Forelimb muscle (tissue), 1 donor: Measurements from ENCODE around the gene SPEM3. TPM values are rescaled to one million over a fixed set of nuclear protein-coding genes. Genes with fewer than 3 reads are reported as not detected.

ENCODE experiments used
- DNase-seq: peaks from one replicate; pipeline ENCODE4 v3.0.0-alpha.2; 2013; ENCODE audit warnings: low read depth
- polyA plus RNA-seq: library from polyadenylated mRNA; unstranded; fragments of 120-200 nt; gene quantifications from one replicate; pipeline ENCODE4 v1.2.1, GENCODE V29; 2013; ENCODE audit not compliant: insufficient read length

Gene SPEM3
- not detected for polyA plus RNA-seq

GRCh38 chr17:7428557-7428956 is at the start of gene SPEM3:
TSS of gene SPEM3 (plus strand) at chr17:7428857. CDS start at chr17:7428903, 46 bp downstream.
- no peak for DNase-seq

DNA sequence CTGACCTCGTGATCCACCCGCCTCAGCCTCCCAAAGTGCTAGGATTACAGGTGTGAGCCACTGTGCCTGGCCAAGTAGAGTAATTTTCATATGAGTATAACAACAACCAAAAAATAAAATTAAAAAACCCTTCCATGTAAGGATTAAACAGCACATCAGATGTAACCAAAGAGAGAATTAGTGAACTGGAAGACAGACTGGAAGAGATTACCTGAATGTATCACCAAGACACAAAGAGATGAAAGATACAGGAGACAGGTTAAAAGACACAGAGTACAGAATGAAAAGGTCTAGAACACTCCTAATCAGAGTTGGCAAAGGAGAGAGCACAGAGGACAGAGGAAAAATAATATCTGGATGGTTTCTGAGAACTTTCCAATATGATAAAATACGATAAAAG is 49.5 kb upstream of the SPEM3 start:
- no peak for DNase-seq

DNA sequence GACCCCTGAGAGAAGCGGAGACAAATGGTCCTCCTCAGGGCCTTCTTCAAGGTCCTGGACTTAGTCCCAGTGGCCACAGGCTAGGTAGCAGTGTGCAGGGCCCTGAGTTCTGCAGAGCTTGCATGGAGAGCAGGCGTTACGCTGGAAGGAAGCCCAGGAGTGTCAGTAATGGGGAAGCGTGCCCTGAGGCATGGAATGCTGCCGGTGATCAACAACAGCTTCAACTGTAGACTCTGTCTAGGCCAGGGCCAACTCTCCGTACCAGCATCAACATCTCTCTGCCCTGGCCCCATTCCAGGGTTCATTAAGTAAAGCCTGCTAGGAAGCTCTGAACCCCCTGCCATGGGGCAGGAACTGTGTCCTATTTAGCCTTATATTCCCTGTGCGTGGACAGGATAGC is 48.3 kb upstream of the SPEM3 start:
- no peak for DNase-seq

- DNase-seq, result no peak
Observed at GRCh38 chr17:7380855-7381683, 47.6 kb upstream of the SPEM3 start, which contains the start of gene TNK1. TSS of gene TNK1 (plus strand) at chr17:7381089. CDS start at chr17:7382927, 1,838 bp downstream.

DNA sequence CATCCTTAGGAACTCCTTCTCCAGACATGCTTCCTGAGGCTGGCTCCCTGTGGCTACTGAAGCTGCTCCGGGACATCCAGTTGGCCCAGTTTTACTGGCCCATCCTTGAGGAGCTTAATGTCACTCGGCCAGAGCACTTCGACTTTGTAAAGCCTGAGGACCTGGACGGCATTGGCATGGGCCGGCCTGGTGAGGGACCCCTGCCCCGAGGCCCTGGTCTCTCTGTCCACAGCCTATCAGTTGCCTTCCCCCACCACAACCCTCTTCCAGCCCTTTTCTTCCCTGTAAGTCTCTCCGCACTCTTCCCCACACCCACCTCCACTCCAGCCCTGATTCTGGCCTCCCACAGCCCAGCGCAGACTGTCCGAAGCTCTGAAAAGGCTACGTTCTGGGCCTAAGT is 45.8 kb upstream of the SPEM3 start:
- no peak for DNase-seq

GRCh38 chr17:7383371-7383741 is 45.3 kb upstream of the SPEM3 start:
- DNase-seq, result no peak

DNA sequence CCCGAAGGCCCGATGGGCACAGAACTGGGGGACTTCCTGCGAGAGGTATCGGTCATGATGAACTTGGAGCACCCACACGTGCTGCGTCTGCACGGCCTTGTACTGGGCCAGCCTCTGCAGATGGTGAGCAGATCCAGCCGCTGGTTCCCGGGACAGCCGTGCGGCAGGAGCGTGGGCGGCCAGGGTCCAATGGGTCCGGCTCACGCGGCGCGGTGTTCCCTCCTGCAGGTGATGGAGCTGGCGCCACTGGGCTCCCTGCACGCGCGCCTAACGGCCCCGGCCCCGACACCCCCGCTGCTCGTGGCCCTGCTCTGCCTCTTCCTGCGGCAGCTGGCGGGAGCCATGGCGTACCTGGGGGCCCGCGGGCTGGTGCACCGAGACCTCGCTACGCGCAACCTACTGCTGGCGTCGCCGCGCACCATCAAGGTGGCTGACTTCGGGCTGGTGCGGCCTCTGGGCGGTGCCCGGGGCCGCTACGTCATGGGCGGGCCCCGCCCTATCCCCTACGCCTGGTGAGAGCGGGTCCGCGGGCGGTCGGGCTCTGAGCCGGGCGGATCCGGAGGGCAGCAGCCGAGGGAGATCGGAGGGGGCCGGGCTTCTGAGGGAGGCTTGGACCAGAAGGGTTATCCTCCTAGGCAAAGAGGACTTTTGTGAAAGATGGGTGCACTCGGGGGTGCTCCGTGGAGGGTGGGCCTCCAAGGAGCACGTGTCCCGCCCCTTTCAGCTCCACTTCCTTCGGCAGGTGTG is 44.7 kb upstream of the SPEM3 start:
- DNase-seq, result no peak

- no peak for DNase-seq
Observed at GRCh38 chr17:7384489-7385081, 44.1 kb upstream of the SPEM3 start.

DNA sequence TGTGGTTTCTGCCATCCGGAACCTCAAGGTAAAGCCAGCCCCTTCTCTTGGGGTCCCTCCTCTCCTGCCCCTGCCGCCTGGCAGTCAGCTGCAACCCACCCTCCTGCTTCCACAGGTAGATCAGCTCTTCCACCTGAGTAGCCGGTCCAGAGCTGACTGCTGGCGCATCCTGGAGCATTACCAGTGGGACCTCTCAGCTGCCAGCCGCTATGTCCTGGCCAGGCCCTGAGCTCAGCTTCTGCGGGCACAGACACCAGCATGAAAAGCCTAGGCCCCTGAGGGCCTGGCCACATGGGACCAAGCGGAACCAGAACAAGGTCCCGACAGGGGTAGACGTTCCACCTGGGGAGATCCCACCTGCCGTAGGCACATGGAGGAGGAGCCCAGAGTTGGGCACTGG is 39.8 kb upstream of the SPEM3 start:
- no peak for DNase-seq

DNA sequence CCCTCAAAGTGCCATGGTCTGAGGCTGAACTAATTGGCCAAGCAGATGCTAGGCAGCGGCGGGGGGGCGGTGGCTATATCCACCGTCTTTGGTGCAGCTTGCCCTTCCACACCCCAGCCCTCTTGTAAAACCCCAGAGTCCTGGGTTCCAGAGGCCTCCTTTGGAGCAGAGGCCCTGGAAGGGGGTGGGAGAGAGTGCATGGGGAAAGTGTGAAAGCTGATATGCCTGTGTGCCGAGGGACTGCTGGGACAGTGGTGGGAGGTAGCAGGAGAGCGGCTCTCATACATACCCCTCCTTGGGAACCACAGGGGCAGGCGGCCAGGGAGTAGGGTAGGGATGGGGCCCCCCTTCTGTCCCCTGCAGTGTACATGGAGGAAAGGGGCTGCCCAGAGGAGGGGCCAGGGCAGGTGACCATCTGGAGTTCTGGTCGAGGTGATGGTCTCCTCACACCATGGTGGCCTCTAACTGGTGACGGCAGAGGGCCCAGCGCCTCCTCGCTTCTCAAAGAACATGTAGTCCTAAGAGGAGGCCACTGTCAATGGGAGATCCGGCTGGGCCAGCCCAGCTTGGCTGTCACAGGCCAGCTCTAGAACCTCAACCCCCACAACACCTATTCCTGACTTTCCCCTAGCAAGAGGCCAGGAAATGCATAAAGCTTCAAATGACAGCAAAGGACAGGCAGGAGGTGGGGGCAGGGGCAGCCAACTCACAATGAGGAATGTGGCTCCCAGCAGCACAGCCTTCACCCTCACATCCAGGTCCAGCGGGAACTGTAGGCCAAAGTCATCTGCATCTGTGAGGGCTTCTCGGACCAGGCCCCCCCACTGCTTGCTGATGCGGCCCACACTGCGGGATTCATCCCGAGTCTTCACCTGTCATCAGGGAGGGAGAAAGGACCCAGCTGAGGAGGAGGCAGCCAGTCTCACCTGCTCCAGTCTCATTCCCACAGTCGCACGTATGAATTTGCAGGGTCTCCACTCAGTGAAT is 38.4 kb upstream of the SPEM3 start:
- no peak for DNase-seq

GRCh38 chr17:7391307-7391706 is 37.4 kb upstream of the SPEM3 start:
- DNase-seq, result no peak

DNA sequence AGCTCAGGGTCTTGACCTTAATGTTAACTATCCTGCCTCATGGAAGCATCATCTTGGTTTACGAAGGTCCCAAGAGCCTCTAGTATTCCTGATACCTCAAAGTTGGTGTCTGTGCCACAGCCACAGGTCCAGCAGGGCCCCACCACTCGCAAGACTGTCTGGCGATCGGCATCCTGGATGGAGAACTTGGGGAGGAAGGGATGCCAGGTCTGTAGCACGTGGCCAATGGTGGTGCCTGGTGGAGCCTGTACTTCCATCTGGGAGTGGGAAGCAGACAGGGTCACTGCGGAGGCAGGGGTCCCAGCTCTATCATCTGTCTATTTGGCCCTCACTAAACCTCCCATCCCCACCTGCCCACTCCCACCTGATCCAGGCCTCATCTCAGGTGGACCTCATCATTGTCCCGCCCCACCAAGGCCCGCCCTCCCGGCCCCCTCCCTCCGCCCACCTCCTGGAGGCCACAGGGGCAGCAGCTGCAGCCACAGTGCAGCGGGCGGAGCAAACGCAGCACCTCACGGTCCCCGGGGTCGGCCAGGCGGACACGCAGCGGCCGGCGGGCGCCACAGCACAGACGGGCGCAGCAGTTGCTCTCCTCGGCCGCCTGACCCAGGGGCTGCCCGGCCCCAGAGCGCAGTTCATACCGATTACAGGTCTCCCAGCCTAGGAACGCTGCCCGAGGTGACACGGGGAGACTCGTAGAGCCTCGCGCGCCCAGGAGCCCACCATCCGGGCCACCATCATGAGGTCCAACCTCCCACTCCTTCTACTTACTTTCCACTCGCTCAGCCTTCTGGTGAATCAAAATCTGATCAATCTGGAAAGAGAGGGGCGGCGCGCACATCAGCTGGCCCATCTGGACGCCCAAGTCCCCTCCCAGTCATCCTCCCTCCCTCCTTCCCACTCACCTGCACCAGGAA is 35.7 kb upstream of the SPEM3 start:
- no peak for DNase-seq

DNA sequence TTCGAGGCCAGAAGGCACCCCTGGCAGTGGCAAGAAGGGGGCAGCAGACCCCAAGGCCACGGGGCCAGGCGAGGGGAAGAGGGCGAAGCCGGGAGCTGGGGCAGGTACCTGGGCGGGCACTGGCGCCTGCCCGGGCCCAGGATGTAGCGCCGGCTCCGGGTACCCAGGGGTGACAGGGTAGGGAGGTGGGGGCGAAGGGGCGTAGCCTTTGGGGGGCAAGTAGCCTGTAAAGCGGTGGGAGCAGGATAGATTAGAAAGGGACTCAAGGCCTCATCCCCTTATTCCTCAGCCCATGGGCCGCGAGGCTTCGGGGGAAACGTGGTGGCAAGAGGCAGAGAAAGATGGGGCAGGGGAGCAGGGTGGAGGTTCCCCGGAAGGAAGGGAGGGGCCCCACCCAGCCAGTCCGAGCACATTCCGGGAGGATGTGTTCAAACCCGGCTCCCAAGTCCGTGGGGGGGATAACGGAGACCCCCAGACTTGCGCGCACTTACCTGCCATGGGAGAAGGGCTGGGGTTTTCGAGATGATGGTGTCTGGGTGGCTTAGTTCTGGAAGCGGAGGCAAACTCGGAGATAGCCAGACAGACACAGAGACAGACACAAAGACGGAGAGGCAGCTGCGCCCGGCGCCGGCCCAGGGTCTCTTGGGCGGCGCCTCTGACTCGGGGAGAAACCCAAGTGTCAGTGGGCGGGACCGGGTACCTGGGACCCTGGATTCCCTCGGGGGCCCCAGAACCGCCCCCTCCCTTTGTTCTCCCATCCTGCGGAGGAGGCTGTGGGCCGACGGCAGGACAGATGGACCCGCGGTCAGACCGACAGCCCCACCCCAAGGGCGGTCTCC is 34.8 kb upstream of the SPEM3 start:
- DNase-seq, result no peak

DNA sequence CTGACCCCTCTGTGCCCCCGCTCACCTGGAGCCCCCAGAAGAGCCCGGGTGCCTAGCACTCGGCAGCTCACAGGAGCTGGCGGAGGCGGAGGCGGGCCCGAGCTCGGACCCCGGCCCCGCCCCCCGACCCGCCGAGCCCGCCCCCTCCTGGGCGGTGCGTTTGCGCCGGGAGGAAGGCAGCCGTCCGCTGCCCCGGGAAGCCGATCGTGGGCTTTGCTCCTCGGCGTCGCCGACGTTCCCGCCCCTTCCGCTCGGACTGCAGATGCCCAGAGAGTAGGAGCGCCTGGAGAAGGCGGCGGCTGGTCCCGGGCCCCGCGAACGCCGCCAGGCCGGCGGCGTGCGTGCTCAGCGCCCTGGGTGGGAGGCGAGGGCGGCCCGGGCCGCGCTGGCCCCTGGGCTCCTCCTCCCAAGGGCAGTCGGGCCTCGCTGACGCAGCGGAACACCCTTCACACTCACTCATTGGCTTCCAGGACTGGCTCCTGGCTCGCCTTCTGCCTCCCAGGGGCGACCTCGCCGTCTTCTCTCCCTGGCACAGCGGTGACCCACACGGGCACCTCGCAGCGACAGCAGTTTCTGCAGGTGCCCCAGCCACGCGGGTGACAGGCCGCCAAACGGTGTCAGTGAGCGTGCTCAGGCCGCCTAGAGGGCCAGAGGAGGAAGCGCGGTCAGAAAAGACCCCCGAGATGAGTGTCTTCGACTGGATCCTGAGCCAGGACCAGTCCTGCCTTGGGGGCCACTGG is 34.0 kb upstream of the SPEM3 start, which contains the start of gene PLSCR3:
Gene PLSCR3, minus strand, starts transcription at position 74 of the 740 bp plus-strand sequence. CDS start 415 bp downstream, outside the sequence.
- peak; percentile 60 for DNase-seq

DNA sequence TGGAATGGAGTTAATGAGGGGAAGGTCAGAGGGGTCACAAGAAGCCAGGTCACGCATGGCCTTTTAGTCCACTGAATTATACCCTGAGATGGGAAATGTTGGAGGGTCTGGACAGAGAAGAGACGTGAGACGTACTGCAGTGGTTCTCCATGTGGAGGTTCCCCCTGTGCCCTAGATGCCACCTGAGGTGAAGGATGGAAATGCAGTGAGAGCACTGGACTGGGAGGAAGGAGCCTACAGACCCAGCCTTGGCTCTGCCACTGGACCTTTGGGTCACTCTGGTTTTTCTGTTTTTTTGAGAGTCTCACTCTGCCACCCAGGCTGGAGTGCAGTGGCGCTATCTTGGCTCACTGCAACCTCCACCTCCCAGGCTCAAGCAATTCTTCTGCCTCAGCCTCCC is 32.5 kb upstream of the SPEM3 start:
- no peak for DNase-seq

GRCh38 chr17:7398612-7399011 is 30.0 kb upstream of the SPEM3 start:
- no peak for DNase-seq

DNA sequence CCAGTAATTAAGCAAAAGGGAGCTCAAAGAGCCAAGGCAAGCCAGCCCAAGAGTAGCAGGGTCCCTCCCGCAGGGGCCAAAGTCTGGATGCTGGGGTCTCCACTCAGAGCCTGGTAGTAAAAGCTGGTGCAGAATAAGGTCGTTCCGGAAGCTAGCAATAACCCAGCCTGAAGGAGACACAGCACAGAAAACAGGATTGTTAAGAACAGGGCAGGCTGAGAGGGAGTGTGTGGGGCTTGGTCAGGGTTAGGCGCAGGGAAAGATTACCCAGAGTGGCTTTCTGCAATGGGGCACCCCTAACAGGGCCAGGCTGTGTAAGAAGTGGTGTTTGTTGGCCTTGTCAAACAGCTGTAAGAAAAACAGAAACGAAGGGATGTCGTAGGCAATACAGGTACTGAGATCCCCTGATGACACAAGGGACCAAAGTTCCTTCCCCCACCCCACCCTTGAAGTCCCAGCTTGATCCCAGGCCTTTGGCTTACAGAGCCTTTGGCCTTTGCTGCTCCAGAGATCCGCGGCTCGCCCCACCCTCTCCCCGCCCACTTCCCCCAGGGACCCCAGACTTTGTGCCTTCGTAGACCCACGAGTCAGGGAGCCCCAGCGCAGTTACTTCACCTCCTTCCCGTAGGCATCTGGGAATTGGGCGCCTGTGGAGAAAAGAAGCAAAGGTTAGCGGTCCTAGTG is 25.5 kb upstream of the SPEM3 start:
- no peak for DNase-seq

DNA sequence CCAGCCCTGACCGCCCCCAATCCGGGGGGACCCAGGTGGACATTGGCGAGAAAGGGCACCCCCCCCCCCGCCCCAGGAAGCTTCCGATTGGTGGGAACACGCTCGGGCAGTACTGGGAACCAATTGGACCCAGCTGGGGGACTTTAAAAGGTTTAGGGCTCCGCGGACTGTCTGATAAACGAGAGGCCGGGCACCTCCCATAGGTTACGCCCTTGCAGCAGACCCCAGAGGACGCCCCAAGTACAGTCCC is 25.0 kb upstream of the SPEM3 start:
- DNase-seq, result no peak
